ENCODE measurements around the gene OTUB2.

GRCh38 chr14:93987815-93988476 lies 38.2 kb upstream of the OTUB2 start:
- no peak for TF ChIP-seq CTCF (conservative IDR thresholded peaks at IDR 0.05)
- no peak for TF ChIP-seq EZH2 (IDR thresholded peaks at IDR 0.05; ENCODE audit: low read depth)
